GM12891 (cell line): ENCODE measurements around the gene KRT14. TPM values are rescaled to one million over a fixed set of nuclear protein-coding genes. Genes with fewer than 3 reads are reported as not detected.

Source experiments
- DNase-seq: peaks from one replicate; pipeline ENCODE4 v3.0.0; 2011; ENCODE audit warnings: low spot score; ENCODE audit not compliant: insufficient read length
- FAIRE-seq: peaks from 2 replicates; lab custom pipeline; 2011; peaks lifted over from hg19 to GRCh38; lab: Jason Lieb, UNC
- PAX5 ChIP-seq: IDR thresholded peaks from 2 replicates; pipeline ENCODE4 v1.6.1; 2011; ENCODE audit warnings: low read length, moderate library complexity, mild to moderate bottlenecking; ENCODE audit not compliant: insufficient read depth, severe bottlenecking
- POLR2A ChIP-seq: IDR thresholded peaks from 2 replicates; pipeline ENCODE4 v1.6.1; 2011; ENCODE audit warnings: low read depth, low read length, control low read depth
- POLR2AphosphoS5 ChIP-seq: IDR thresholded peaks from 2 replicates; pipeline ENCODE4 v1.6.1; 2011; ENCODE audit warnings: low read depth, low read length, control low read depth
- POU2F2 ChIP-seq: IDR thresholded peaks from 2 replicates; pipeline ENCODE4 v1.6.1; 2011; ENCODE audit warnings: low read depth, mild to moderate bottlenecking, control low read depth, low read length, moderate library complexity
- SPI1 ChIP-seq: IDR thresholded peaks from 2 replicates; pipeline ENCODE4 v1.6.1; 2011; ENCODE audit warnings: low read depth, low read length, control low read depth
- TAF1 ChIP-seq: IDR thresholded peaks from 2 replicates; pipeline ENCODE4 v1.6.1; 2011; ENCODE audit warnings: low read depth, low read length, control low read depth
- polyA plus RNA-seq: library from polyadenylated mRNA; unstranded; fragments of >200 nt; gene quantifications from one replicate; pipeline ENCODE4 v1.2.1, GENCODE V29; 2012; ENCODE audit warnings: low read depth, missing spikeins, inconsistent platforms; ENCODE audit not compliant: missing spikeins

The KRT14 gene
- not detected for polyA plus RNA-seq

- DNase-seq (no peak), FAIRE-seq (no peak)
- no peak for TF ChIP-seq SPI1
These were observed at the start of gene KRT14 for GRCh38 chr17:41586863-41587495. Gene KRT14, minus strand, starts transcription at chr17:41586895. Its CDS starts 61 bp downstream, at chr17:41586834.

- no peak for FAIRE-seq
- TF ChIP-seq PAX5 (no peak), POU2F2 (no peak), TAF1 (no peak), POLR2A (no peak), SPI1 (no peak), POLR2AphosphoS5 (no peak)
- no peak for DNase-seq
These were observed 48.7 kb upstream of the KRT14 start for GRCh38 chr17:41635121-41636097.

- DNase-seq, result no peak
- no peak for TF ChIP-seq POLR2A
- no peak for TF ChIP-seq TAF1
- no peak for TF ChIP-seq POLR2AphosphoS5
- TF ChIP-seq PAX5, result no peak
- no peak for TF ChIP-seq SPI1
- no peak for TF ChIP-seq POU2F2
These were observed 47.9 kb upstream of the KRT14 start for GRCh38 chr17:41634639-41635038.

GRCh38 chr17:41633556-41634199 is 47.0 kb upstream of the KRT14 start:
- TF ChIP-seq POU2F2 (no peak), PAX5 (no peak), POLR2AphosphoS5 (no peak), POLR2A (no peak), TAF1 (no peak), SPI1 (no peak)
- DNase-seq (no peak), FAIRE-seq (peak; percentile 98)

More at GRCh38 chr17:41634639-41635038, 47.9 kb upstream of the KRT14 start:
- no peak for FAIRE-seq

- DNase-seq (no peak), FAIRE-seq (peak; percentile 96)
- TF ChIP-seq POLR2A (no peak), SPI1 (no peak), POLR2AphosphoS5 (no peak), POU2F2 (no peak), TAF1 (no peak), PAX5 (no peak)
These were observed 45.9 kb upstream of the KRT14 start for GRCh38 chr17:41632482-41633105.

GRCh38 chr17:41631898-41632285 is 45.2 kb upstream of the KRT14 start:
- TF ChIP-seq TAF1 (no peak), POLR2A (no peak), PAX5 (no peak), POLR2AphosphoS5 (no peak), SPI1 (no peak), POU2F2 (no peak)
- DNase-seq (no peak), FAIRE-seq (no peak)

- no peak for FAIRE-seq
- no peak for DNase-seq
- TF ChIP-seq TAF1, result no peak
- no peak for TF ChIP-seq PAX5
- TF ChIP-seq POLR2A, result no peak
- no peak for TF ChIP-seq SPI1
- TF ChIP-seq POLR2AphosphoS5, result no peak
- TF ChIP-seq POU2F2, result no peak
These were observed 44.6 kb upstream of the KRT14 start for GRCh38 chr17:41631025-41631897.
